ENCODE measurements around the gene NCCRP1.

Gene NCCRP1

DNA sequence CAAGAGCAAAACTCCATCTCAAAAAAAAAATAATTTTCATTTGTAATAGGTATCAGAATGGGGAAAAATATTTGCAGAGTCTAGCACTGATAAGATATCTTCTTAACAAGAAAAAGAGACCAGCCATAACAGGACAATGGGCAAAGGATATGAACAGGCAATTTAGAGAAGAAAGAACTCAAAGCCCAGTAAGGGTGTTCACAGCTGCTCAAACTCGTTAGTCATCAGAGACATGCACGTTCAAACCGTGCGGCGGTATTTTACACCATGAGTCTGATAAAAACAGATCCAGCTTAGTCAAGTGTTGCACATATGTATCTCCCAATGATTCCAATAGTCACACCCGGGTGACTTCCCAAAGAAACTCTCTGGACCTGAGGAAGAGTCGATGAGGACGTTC, 13.7 kb upstream of the NCCRP1 start:
- no peak for TF ChIP-seq CTCF (IDR thresholded peaks at IDR 0.05; ENCODE audit: extremely low read depth, missing control alignments)
- no peak for DNase-seq (ENCODE audit: low spot score)

GRCh38 chr19:39186391-39186790, 10.4 kb upstream of the NCCRP1 start:
- DNase-seq (ENCODE audit: low spot score): no peak
- TF ChIP-seq CTCF (IDR thresholded peaks at IDR 0.05; ENCODE audit: extremely low read depth, missing control alignments): no peak

DNA sequence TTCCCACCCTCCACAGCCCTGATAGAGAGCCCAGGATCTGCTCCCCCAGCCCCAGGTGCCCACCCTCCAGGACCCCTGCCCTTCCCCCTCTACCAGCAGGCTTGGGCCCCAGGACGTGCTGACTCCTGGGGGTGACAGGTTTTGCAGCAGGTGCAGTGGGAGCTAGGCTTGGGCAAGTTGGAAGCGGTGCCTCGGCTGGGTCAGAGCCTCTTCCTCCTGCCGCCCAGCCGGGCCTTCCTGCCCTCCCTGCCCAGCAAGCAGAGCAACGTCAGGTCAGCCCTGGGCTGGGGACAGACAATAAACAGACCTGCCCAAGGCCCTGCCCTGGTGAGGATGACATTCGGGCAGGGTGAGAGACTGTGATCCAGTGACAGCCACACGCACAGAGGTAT, 9.2 kb upstream of the NCCRP1 start:
- no peak for DNase-seq (ENCODE audit: low spot score)
- peak; percentile 14 for TF ChIP-seq CTCF (IDR thresholded peaks at IDR 0.05; ENCODE audit: extremely low read depth, missing control alignments)

GRCh38 chr19:39188960-39189359, 7.8 kb upstream of the NCCRP1 start:
- no peak for TF ChIP-seq CTCF (IDR thresholded peaks at IDR 0.05; ENCODE audit: extremely low read depth, missing control alignments)
- no peak for DNase-seq (ENCODE audit: low spot score)

DNA sequence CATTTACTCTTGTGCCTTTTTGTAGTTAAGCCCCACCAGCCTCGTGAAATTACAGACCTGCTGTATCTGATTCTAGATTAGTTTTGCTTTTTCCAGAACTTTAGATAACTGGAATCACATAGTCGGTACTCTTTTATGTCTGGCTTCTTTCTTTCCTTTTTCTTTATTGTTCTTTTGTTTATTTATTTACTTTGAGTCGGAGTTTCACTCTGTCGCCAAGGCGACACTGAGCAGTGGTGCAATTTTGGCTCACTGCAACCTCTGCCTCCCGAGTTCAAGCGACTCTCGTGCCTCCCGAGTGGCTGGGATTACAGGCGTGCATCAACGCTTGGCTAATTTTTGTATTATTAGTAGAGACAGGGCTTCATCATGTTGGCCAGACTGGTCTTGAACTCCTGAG, 6.0 kb upstream of the NCCRP1 start:
- no peak for TF ChIP-seq CTCF (IDR thresholded peaks at IDR 0.05; ENCODE audit: extremely low read depth, missing control alignments)
- no peak for DNase-seq (ENCODE audit: low spot score)

- DNase-seq (ENCODE audit: low spot score): no peak
- TF ChIP-seq CTCF (IDR thresholded peaks at IDR 0.05; ENCODE audit: extremely low read depth, missing control alignments): no peak
These were observed 3.9 kb upstream of the NCCRP1 start for GRCh38 chr19:39192846-39193245.

DNA sequence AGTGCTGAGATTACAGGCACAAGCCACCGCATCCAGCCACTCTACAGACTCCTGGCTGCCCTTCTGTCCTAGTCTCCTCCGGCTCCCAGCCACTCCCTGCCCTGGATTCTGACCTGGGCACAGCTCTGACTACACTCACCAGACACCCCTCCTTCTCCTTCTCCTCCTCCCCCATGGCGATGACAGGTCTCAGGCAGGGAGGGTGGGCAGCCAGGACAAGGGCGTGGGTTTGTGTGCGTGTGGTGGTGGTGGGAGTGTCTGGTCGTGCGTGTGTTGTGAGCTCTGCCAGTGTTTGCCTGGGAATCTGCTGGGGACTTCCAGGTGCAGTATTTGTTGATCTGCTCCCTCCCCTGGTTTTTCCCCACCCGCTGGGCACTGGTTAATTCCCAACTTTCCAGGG, 3.0 kb upstream of the NCCRP1 start:
- DNase-seq (ENCODE audit: low spot score): no peak
- no peak for TF ChIP-seq CTCF (IDR thresholded peaks at IDR 0.05; ENCODE audit: extremely low read depth, missing control alignments)
